ENCODE measurements around the gene CFAP54. TPM values are rescaled to one million over a fixed set of nuclear protein-coding genes. Genes with fewer than 3 reads are reported as not detected.

CFAP54 gene
- polyA plus RNA-seq, 3 donors: not detected

DNA sequence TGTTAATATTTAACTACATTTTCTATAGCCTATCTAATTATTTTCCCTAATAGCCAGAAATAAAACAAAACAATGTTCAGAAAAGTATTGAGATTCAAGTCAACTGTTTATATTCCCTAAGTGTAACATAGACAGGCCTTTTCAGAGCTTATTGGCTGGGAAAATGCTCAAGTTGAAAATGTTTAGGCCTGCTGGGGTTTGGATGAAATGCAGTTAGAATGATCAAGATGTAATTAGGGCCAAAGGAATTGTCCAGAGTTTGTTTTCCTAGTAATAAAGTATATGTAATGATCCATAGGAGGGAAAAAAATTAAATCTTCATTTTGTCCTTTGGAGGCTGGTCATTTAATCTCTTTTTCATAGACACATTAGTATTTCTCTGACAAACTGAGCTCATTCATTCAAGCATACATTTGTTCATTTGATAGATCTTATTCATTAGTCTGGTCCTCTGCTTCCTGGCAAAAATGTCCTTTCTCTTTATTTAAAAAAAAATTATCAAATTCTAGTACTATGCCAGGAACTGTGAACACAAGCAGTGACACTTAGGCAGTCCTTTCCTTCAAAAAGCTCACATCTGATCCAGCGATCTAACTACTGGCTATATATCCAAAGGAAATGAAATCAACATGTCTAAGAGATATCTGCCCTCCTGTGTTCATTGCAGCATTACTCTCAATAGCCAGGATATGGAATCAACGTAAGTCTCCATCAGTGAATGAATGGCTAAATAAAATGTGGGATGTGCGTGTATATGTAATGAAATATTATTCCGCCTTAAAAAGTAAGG lies 377.6 kb downstream of the CFAP54 start:
- H3K27me3 ChIP-seq (ENCODE audit: control insufficient read depth in 2 of 2, insufficient read depth in 2 of 2, low read length in 2 of 2): no peaks in the 10 kb centered on the region
- H3K9ac ChIP-seq (ENCODE audit: insufficient read depth, low read length, poor library complexity, severe bottlenecking): no peak overlapping the region
- H3K27me3 Mint-ChIP-seq (ENCODE audit: low read depth in 3 of 3): peaks cover 0 to 2% (median 2%) of the 10 kb centered on the region in 3 donors
- H3K27ac Mint-ChIP-seq: no peak overlapping the region
- no peaks in the 10 kb centered on the region for H3K9me3 ChIP-seq (replicated peaks in 1 of 2; ENCODE audit: control insufficient read depth in 1 of 2, insufficient read depth in 1 of 2, low read length in 2 of 2)
- H3K36me3 ChIP-seq (replicated peaks in 1 of 2; ENCODE audit: control insufficient read depth in 1 of 2, insufficient read depth in 2 of 2, low read length in 2 of 2): no peaks in the 10 kb centered on the region
- no peaks in the 10 kb centered on the region for H3K36me3 Mint-ChIP-seq
- no peak overlapping the region for H3K4me3 Mint-ChIP-seq
- WGBS (ENCODE audit: insufficient coverage): 83% methylated on average over 1 of the region's 4 CpGs
- intact Hi-C loops (cut with micrococcal nuclease): no loop called here
- no peak overlapping the region for H3K4me3 ChIP-seq (replicated peaks in 1 of 3; ENCODE audit: low read depth in 2 of 3, low read length in 3 of 3)
- DNase-seq: no peak
- TF ChIP-seq CTCF (IDR thresholded peaks at IDR 0.05): no peak
- no peak overlapping the region for H3K27ac ChIP-seq (ENCODE audit: low read depth in 1 of 2, low read length in 2 of 2)
- no peaks in the 10 kb centered on the region for H4K20me1 ChIP-seq (ENCODE audit: insufficient read depth, low read length)
- no peaks in the 10 kb centered on the region for H3K4me1 ChIP-seq (ENCODE audit: control insufficient read depth in 1 of 2, insufficient read depth in 2 of 2, low read length in 2 of 2)
- no peak overlapping the region for H3K4me2 ChIP-seq (replicated peaks; ENCODE audit: extremely low read depth, low read length, poor library complexity, severe bottlenecking)
- peaks cover 0 to 8% (median 0%) of the 10 kb centered on the region in 7 donors for H3K9me3 Mint-ChIP-seq
- H2AFZ ChIP-seq (ENCODE audit: insufficient read depth, low read depth, low read length, poor library complexity, severe bottlenecking): no peak overlapping the region
- H3K79me2 ChIP-seq (ENCODE audit: insufficient read depth, low read length): no peaks in the 10 kb centered on the region
- no peaks in the 10 kb centered on the region for H3K4me1 Mint-ChIP-seq

GRCh38 chr12:96870946-96871345 lies 381.6 kb downstream of the CFAP54 start:
- no CpG with 5 or more reads among the region's 1 CpG for WGBS (ENCODE audit: insufficient coverage)
- no peak overlapping the region for H3K27ac ChIP-seq (ENCODE audit: low read depth in 1 of 2, low read length in 2 of 2)
- H3K4me3 ChIP-seq (replicated peaks in 1 of 3; ENCODE audit: low read depth in 2 of 3, low read length in 3 of 3): no peak overlapping the region
- no peaks in the 10 kb centered on the region for H3K36me3 Mint-ChIP-seq
- no peaks in the 10 kb centered on the region for H3K27me3 Mint-ChIP-seq (ENCODE audit: low read depth in 3 of 3)
- no peaks in the 10 kb centered on the region for H3K36me3 ChIP-seq (replicated peaks in 1 of 2; ENCODE audit: control insufficient read depth in 1 of 2, insufficient read depth in 2 of 2, low read length in 2 of 2)
- H3K9me3 ChIP-seq (replicated peaks in 1 of 2; ENCODE audit: control insufficient read depth in 1 of 2, insufficient read depth in 1 of 2, low read length in 2 of 2): no peaks in the 10 kb centered on the region
- H3K9ac ChIP-seq (ENCODE audit: insufficient read depth, low read length, poor library complexity, severe bottlenecking): no peak overlapping the region
- intact Hi-C loops (cut with micrococcal nuclease): no loop called here
- H3K4me1 ChIP-seq (ENCODE audit: control insufficient read depth in 1 of 2, insufficient read depth in 2 of 2, low read length in 2 of 2): no peaks in the 10 kb centered on the region
- H3K27ac Mint-ChIP-seq: no peak overlapping the region
- no peaks in the 10 kb centered on the region for H3K4me1 Mint-ChIP-seq
- H3K27me3 ChIP-seq (ENCODE audit: control insufficient read depth in 2 of 2, insufficient read depth in 2 of 2, low read length in 2 of 2): no peaks in the 10 kb centered on the region
- no peaks in the 10 kb centered on the region for H4K20me1 ChIP-seq (ENCODE audit: insufficient read depth, low read length)
- H3K4me3 Mint-ChIP-seq: no peak overlapping the region
- no peak overlapping the region for H2AFZ ChIP-seq (ENCODE audit: insufficient read depth, low read depth, low read length, poor library complexity, severe bottlenecking)
- no peak for DNase-seq
- H3K4me2 ChIP-seq (replicated peaks; ENCODE audit: extremely low read depth, low read length, poor library complexity, severe bottlenecking): no peak overlapping the region
- peaks cover 0 to 6% (median 0%) of the 10 kb centered on the region in 7 donors for H3K9me3 Mint-ChIP-seq
- no peak for TF ChIP-seq CTCF (IDR thresholded peaks at IDR 0.05)
- H3K79me2 ChIP-seq (ENCODE audit: insufficient read depth, low read length): no peaks in the 10 kb centered on the region

Data from CD14-positive monocyte (primary cell).